Pulmonary artery endothelial cell (primary cell): ENCODE results near the gene LRRC25. TPM values are rescaled to one million over a fixed set of nuclear protein-coding genes. Genes with fewer than 3 reads are reported as not detected.
A peak's percentile ranks its signal among the peaks of the same experiment; 100 is the strongest.
"Not testable (repeated sequence)": the region's sequence is repeated elsewhere in the genome, so short reads cannot be mapped to it uniquely, and the experiment has no call there.

Experiments used
- DNase-seq: peaks from one replicate; pipeline ENCODE4 v3.0.0-alpha.2; 2011; ENCODE audit warnings: low read depth, low spot score
- total RNA-seq: library from RNA; depleted of rRNA; stranded (reverse); fragments of >200 nt; gene quantifications from 2 replicates; pipeline ENCODE4 v1.2.3, GENCODE V29; 2014

Gene LRRC25
- total RNA-seq, 1 donor from 2014 or later: not detected

GRCh38 chr19:18405754-18406153 lies 8.3 kb upstream of the LRRC25 start:
- not testable (repeated sequence) for DNase-seq

GRCh38 chr19:18402455-18403248 lies 5.2 kb upstream of the LRRC25 start:
- not testable (repeated sequence) for DNase-seq

- no peak for DNase-seq
These were observed 4.2 kb upstream of the LRRC25 start for GRCh38 chr19:18401580-18402112.

- DNase-seq: no peak
These were observed 1.6 kb upstream of the LRRC25 start for GRCh38 chr19:18399008-18399407.

GRCh38 chr19:18396471-18397241 lies 766 bp downstream of the LRRC25 start:
- no peak for DNase-seq

GRCh38 chr19:18393836-18394235 lies 3.6 kb downstream of the LRRC25 start:
- DNase-seq: no peak

- no peak for DNase-seq
These were observed 4.5 kb downstream of the LRRC25 start for GRCh38 chr19:18392926-18393325.

- DNase-seq: no peak
These were observed 5.0 kb downstream of the LRRC25 start for GRCh38 chr19:18392417-18392816.

- no peak for DNase-seq
These were observed 5.8 kb downstream of the LRRC25 start for GRCh38 chr19:18391509-18392075.

GRCh38 chr19:18390065-18390907 lies 7.1 kb downstream of the LRRC25 start:
- no peak for DNase-seq

- no peak for DNase-seq
These were observed 7.7 kb downstream of the LRRC25 start for GRCh38 chr19:18389726-18390064.

GRCh38 chr19:18388960-18389725 lies 8.3 kb downstream of the LRRC25 start:
- no peak for DNase-seq

- no peak for DNase-seq
These were observed 9.1 kb downstream of the LRRC25 start for GRCh38 chr19:18388100-18388959.

GRCh38 chr19:18386543-18387271 lies 10.7 kb downstream of the LRRC25 start:
- no peak for DNase-seq

GRCh38 chr19:18385675-18386542 lies 11.5 kb downstream of the LRRC25 start, which contains the start of gene GDF15:
Gene GDF15 (plus strand): TSS chr19:18386158. CDS start chr19:18386190, 32 bp downstream.
- DNase-seq: peak; percentile 94

GRCh38 chr19:18385359-18385674 lies 12.1 kb downstream of the LRRC25 start:
- DNase-seq: no peak

- no peak for DNase-seq
These were observed 12.6 kb downstream of the LRRC25 start for GRCh38 chr19:18384775-18385174.

- DNase-seq: not testable (repeated sequence)
These were observed 13.8 kb downstream of the LRRC25 start for GRCh38 chr19:18383622-18384021.
